HCT116 (cell line): ENCODE results near the gene LCA5L. TPM values are rescaled to one million over a fixed set of nuclear protein-coding genes. Genes with fewer than 3 reads are reported as not detected.
A peak's percentile ranks its signal among the peaks of the same experiment; 100 is the strongest.

Source experiments
- ATAC-seq: fragments of 200-7000 bp; cut with Tn5 transposase; 2 replicates; pipeline ENCODE4 v1.9.1; 2020; ENCODE audit warnings: mild to moderate bottlenecking, moderate library complexity
- BruUV-seq: library from RNA; stranded (reverse); fragments of 400-500 nt; replicated peaks from 2 replicates; lab custom pipeline; 2021; lab: Mats Ljungman, UMichigan
- CTCF ChIA-PET: fragments of 300-600 bp; sonication (Branson Sonifier 250); formaldehyde crosslinking; loops from one replicate; lab custom pipeline; 2021; ENCODE audit warnings: antibody characterized with exemption; lab: Charles Lee
- POLR2A ChIA-PET: fragments of 300-600, 350-600 bp; sonication (Branson Sonifier 250); formaldehyde crosslinking; loops from one replicate; lab custom pipeline; 2021; ENCODE audit warnings: antibody characterized with exemption; lab: Charles Lee
- RAD21 ChIA-PET, 2 experiments: fragments of 300-600 bp; sonication (Branson Sonifier 250); formaldehyde crosslinking; loops; one replicate each; lab custom pipeline; 2023; ENCODE audit warnings: low total read pairs in 2 of 2; ENCODE audit not compliant: uncharacterized antibody in 2 of 2, unreplicated experiment in 2 of 2, low non-redundant PET in 1 of 2; lab: Charles Lee
- DNase-seq: peaks from one replicate; pipeline ENCODE4 v3.0.0-alpha.2; 2010; ENCODE audit warnings: low read depth, low spot score
- H2AFZ ChIP-seq: fragments of 200-600 bp; shearing (Covaris generic), sonication (generic); 2 replicates; pipeline ENCODE4 v1.6.1; 2017; ENCODE audit warnings: low read depth, mixed run types, mixed read lengths, antibody characterized with exemption, low read length; ENCODE audit not compliant: poor library complexity, severe bottlenecking
- H3K27ac ChIP-seq: 2 replicates; pipeline ENCODE4 v1.5.1; 2012; ENCODE audit warnings: low read depth, low read length
- H3K27me3 ChIP-seq: fragments of 200-600 bp; sonication (generic); 2 replicates; pipeline ENCODE4 v1.6.1; 2016; ENCODE audit warnings: mixed run types, low read length, mixed read lengths; ENCODE audit not compliant: insufficient read depth
- H3K36me3 ChIP-seq, 2 experiments: fragments of 200-500 bp in 1 of 2; fragments of 200-600 bp in 1 of 2; sonication (Bioruptor generic) in 1 of 2; sonication (generic) in 1 of 2; 2 replicates each; pipeline versions ENCODE4 v1.5.1 to v1.6.1; 2014 to 2016; ENCODE audit warnings: low read length in 2 of 2, inconsistent platforms in 1 of 2, mixed read lengths in 1 of 2, mixed run types in 1 of 2; ENCODE audit not compliant: insufficient read depth in 2 of 2, control insufficient read depth in 1 of 2
- H3K4me1 ChIP-seq, 2 experiments: fragments of 200-600 bp in 1 of 2; sonication (generic) in 1 of 2; 2 replicates each; pipeline versions ENCODE4 v1.5.1 to v1.6.1; 2012 to 2017; ENCODE audit warnings: low read length in 2 of 2, inconsistent platforms in 1 of 2, mild to moderate bottlenecking in 1 of 2, mixed read lengths in 1 of 2, mixed run types in 1 of 2, moderate library complexity in 1 of 2; ENCODE audit not compliant: insufficient read depth in 2 of 2, control insufficient read depth in 1 of 2
- H3K4me2 ChIP-seq: fragments of 200-600 bp; sonication (generic); 2 replicates; pipeline ENCODE4 v1.6.1; 2017; ENCODE audit warnings: mixed run types, low read length, mixed read lengths
- H3K4me3 ChIP-seq, 2 experiments: fragments of 200-600 bp in 1 of 2; sonication (generic) in 1 of 2; replicated peaks in 1 of 2; 2 replicates each; pipeline ENCODE4 v1.5.1; 2011 to 2016; ENCODE audit warnings: low read length in 2 of 2, control low read depth in 1 of 2, low read depth in 1 of 2, mild to moderate bottlenecking in 1 of 2, mixed read lengths in 1 of 2, mixed run types in 1 of 2
- H3K79me2 ChIP-seq: fragments of 200-600 bp; sonication (generic); 2 replicates; pipeline ENCODE4 v1.6.1; 2017; ENCODE audit warnings: mild to moderate bottlenecking, mixed run types, low read length, moderate library complexity, mixed read lengths; ENCODE audit not compliant: insufficient read depth
- H3K9ac ChIP-seq: fragments of 200-600 bp; sonication (generic); 2 replicates; pipeline ENCODE4 v1.6.1; 2016; ENCODE audit warnings: low read length, mixed read lengths
- H3K9me2 ChIP-seq: fragments of 200-600 bp; sonication (generic), shearing (Covaris generic); 2 replicates; pipeline ENCODE4 v1.6.1; 2017; ENCODE audit warnings: mixed run types, mild to moderate bottlenecking, moderate library complexity; ENCODE audit not compliant: insufficient read depth
- H3K9me3 ChIP-seq, 2 experiments: fragments of 200-500 bp in 1 of 2; fragments of 200-600 bp in 1 of 2; sonication (Bioruptor generic) in 1 of 2; sonication (generic) in 1 of 2; 2 replicates each; pipeline ENCODE4 v1.6.1; 2014 to 2017; ENCODE audit warnings: low read length in 2 of 2, mixed read lengths in 2 of 2, inconsistent platforms in 1 of 2, low read depth in 1 of 2, mild to moderate bottlenecking in 1 of 2, mixed run types in 1 of 2, moderate library complexity in 1 of 2; ENCODE audit not compliant: control insufficient read depth in 1 of 2, insufficient read depth in 1 of 2
- H4K20me1 ChIP-seq: fragments of 200-600 bp; sonication (generic), shearing (Covaris generic); 2 replicates; pipeline ENCODE4 v1.6.1; 2017; ENCODE audit warnings: mixed run types, mild to moderate bottlenecking, moderate library complexity; ENCODE audit not compliant: insufficient read depth
- ATF3 ChIP-seq: IDR thresholded peaks from 2 replicates; pipeline ENCODE4 v1.6.1; 2012
- CBX3 ChIP-seq: IDR thresholded peaks from 2 replicates; pipeline ENCODE4 v1.6.1; 2012; ENCODE audit warnings: low read depth
- ELF1 ChIP-seq: IDR thresholded peaks from 2 replicates; pipeline ENCODE4 v1.6.1; 2012; ENCODE audit warnings: low read depth, borderline replicate concordance
- EZH2 ChIP-seq: fragments of 200-600 bp; sonication (generic); IDR thresholded peaks from 2 replicates; pipeline ENCODE4 v1.6.1; 2017; ENCODE audit warnings: antibody characterized with exemption, mixed run types
- JUND ChIP-seq: IDR thresholded peaks from 2 replicates; pipeline ENCODE4 v1.6.1; 2012
- POLR2A ChIP-seq: IDR thresholded peaks from 2 replicates; pipeline ENCODE4 v1.7.0; 2011; ENCODE audit warnings: borderline replicate concordance; ENCODE audit not compliant: insufficient read depth, insufficient read length; ENCODE audit errors: extremely low read depth
- SIN3A ChIP-seq: IDR thresholded peaks from 2 replicates; pipeline ENCODE4 v1.6.1; 2012; ENCODE audit warnings: low read depth
- ZNF274 ChIP-seq: fragments of 200-500 bp; sonication (Bioruptor generic); IDR thresholded peaks from 2 replicates; pipeline ENCODE4 v1.6.1; 2014; ENCODE audit warnings: mild to moderate bottlenecking, low read depth, low read length, inconsistent platforms
- intact Hi-C: fragments of 100-400 bp; cut with micrococcal nuclease; formaldehyde crosslinking; loops from 2 replicates; pipeline ENCODE4 v1.10.0; 2022
- total RNA-seq: library from RNA; stranded (reverse); gene quantifications from one replicate; pipeline ENCODE4 v1.2.1, GENCODE V29; 2021; ENCODE audit not compliant: unreplicated experiment
- TF ChIP-seq, protein P1 (sequence below): IDR thresholded peaks from 2 replicates; pipeline ENCODE4 v1.6.1; 2011; ENCODE audit warnings: mild to moderate bottlenecking, low read length, moderate library complexity; ENCODE audit not compliant: insufficient replicate concordance; ENCODE audit errors: extremely low read depth

LCA5L gene
- total RNA-seq, 1 experiment from 2014 or later, result 1.9 TPM

- Histone ChIP-seq H3K27ac (peak overlapping the region; percentile 74; the same call in 1 of the 2 replicates), H4K20me1 (no peaks in the 10 kb centered on the region), H3K9me2 (no peaks in the 10 kb centered on the region), H3K4me1 (peaks cover 10 to 16% of the 10 kb centered on the region in 2 experiments; a peak in 3 of 4 replicates), H3K27me3 (no peaks in the 10 kb centered on the region), H3K4me3 (peak overlapping the region; percentile 73 to 90), H3K9me3 (no peaks in the 10 kb centered on the region), H2AFZ (no peak overlapping the region), H3K36me3 (no peaks in the 10 kb centered on the region), H3K79me2 (no peaks in the 10 kb centered on the region), H3K9ac (peak overlapping the region; percentile 70), H3K4me2 (peak overlapping the region; percentile 96)
- ChIA-PET RAD21 (no interaction called here), CTCF (interaction anchor here (1.0 kb wide), 1 partner anchor 57 kb away, joined by 4 read pairs; no protein-coding TSS in a partner anchor), POLR2A (no interaction called here)
- TSS peak; percentile 44 for BruUV-seq
- DNase-seq (no peak), ATAC-seq (no peak)
- no peak for TF ChIP-seq SIN3A
- TF ChIP-seq, protein P1, sequence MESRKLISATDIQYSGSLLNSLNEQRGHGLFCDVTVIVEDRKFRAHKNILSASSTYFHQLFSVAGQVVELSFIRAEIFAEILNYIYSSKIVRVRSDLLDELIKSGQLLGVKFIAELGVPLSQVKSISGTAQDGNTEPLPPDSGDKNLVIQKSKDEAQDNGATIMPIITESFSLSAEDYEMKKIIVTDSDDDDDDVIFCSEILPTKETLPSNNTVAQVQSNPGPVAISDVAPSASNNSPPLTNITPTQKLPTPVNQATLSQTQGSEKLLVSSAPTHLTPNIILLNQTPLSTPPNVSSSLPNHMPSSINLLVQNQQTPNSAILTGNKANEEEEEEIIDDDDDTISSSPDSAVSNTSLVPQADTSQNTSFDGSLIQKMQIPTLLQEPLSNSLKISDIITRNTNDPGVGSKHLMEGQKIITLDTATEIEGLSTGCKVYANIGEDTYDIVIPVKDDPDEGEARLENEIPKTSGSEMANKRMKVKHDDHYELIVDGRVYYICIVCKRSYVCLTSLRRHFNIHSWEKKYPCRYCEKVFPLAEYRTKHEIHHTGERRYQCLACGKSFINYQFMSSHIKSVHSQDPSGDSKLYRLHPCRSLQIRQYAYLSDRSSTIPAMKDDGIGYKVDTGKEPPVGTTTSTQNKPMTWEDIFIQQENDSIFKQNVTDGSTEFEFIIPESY, result no peak
- TF ChIP-seq ATF3, result no peak
- no peak for TF ChIP-seq POLR2A
- no peak for TF ChIP-seq ELF1
- TF ChIP-seq JUND, result no peak
- no peak for TF ChIP-seq EZH2
- no peak for TF ChIP-seq CBX3
- TF ChIP-seq ZNF274, result no peak
- intact Hi-C loops, result loop anchor here (10.0 kb wide), 1 partner anchor 260 kb away; the partner anchor contains the start of gene PSMG1
These were observed 977 bp downstream of the LCA5L start for GRCh38 chr21:39444421-39445180.
